GM10266 (cell line): ENCODE measurements around the gene SHISA7.
A peak's percentile ranks its signal among the peaks of the same experiment; 100 is the strongest.

Experiments used
- DNase-seq: peaks from one replicate; pipeline ENCODE4 v3.0.0; 2012; ENCODE audit errors: extremely low spot score
- CTCF ChIP-seq: IDR thresholded peaks from 2 replicates; pipeline ENCODE4 v1.5.1; 2012; ENCODE audit warnings: mild to moderate bottlenecking, low read depth; ENCODE audit not compliant: control insufficient read depth, insufficient read depth; ENCODE audit errors: missing control alignments

SHISA7 gene

GRCh38 chr19:55461259-55461973, 18.3 kb upstream of the SHISA7 start, which contains the start of gene ISOC2:
ISOC2 (minus strand) TSS chr19:55461642; CDS start chr19:55456486, 5,156 bp downstream.
- DNase-seq: peak; percentile 100
- TF ChIP-seq CTCF: no peak

GRCh38 chr19:55460670-55461258, 17.7 kb upstream of the SHISA7 start:
- DNase-seq: peak; percentile 79
- no peak for TF ChIP-seq CTCF

GRCh38 chr19:55459950-55460657, 17.0 kb upstream of the SHISA7 start:
- DNase-seq: no peak
- no peak for TF ChIP-seq CTCF

GRCh38 chr19:55459551-55459949, 16.4 kb upstream of the SHISA7 start:
- no peak for DNase-seq
- TF ChIP-seq CTCF: no peak

- no peak for DNase-seq
- no peak for TF ChIP-seq CTCF
These were observed 14.8 kb upstream of the SHISA7 start for GRCh38 chr19:55457683-55458457.

- DNase-seq: no peak
These were observed 13.2 kb upstream of the SHISA7 start for GRCh38 chr19:55456347-55456746.

More at GRCh38 chr19:55456347-55456746, 13.2 kb upstream of the SHISA7 start:
- no peak for TF ChIP-seq CTCF
